Glomerular visceral epithelial cell (primary cell): ENCODE results near the gene CXCL9.
"Not testable (repeated sequence)": the region's sequence is repeated elsewhere in the genome, so short reads cannot be mapped to it uniquely, and the experiment has no call there.

Experiments used
- DNase-seq: peaks from one replicate; pipeline ENCODE4 v3.0.0-alpha.2; 2016; ENCODE audit errors: extremely low spot score

CXCL9 gene

GRCh38 chr4:75954811-75955210 is 52.5 kb downstream of the CXCL9 start:
- DNase-seq = not testable (repeated sequence)

- DNase-seq = no peak
These were observed 53.8 kb downstream of the CXCL9 start for GRCh38 chr4:75953509-75953908.
